Renal cortical epithelial cell (primary cell): ENCODE measurements around the gene HRCT1. TPM values are rescaled to one million over a fixed set of nuclear protein-coding genes. Genes with fewer than 3 reads are reported as not detected.
"Not testable (repeated sequence)": the region's sequence is repeated elsewhere in the genome, so short reads cannot be mapped to it uniquely, and the experiment has no call there.

Source experiments
- DNase-seq: peaks from one replicate; pipeline ENCODE4 v3.0.0-alpha.2; 2011; ENCODE audit warnings: low read depth
- total RNA-seq: library from RNA; depleted of rRNA; stranded (reverse); fragments of >200 nt; gene quantifications from 2 replicates; pipeline ENCODE4 v1.2.3, GENCODE V29; 2014

The HRCT1 gene
- total RNA-seq, 1 donor from 2014 or later = 0.45 TPM

- DNase-seq = no peak
These were observed 11.3 kb downstream of the HRCT1 start for GRCh38 chr9:35917261-35917660.

GRCh38 chr9:35918780-35919179 is 12.8 kb downstream of the HRCT1 start:
- DNase-seq = no peak

GRCh38 chr9:35919212-35920008 is 13.4 kb downstream of the HRCT1 start:
- peak; percentile 60 for DNase-seq

- no peak for DNase-seq
These were observed 14.1 kb downstream of the HRCT1 start for GRCh38 chr9:35920051-35920620.

GRCh38 chr9:35923598-35923926 is 17.6 kb downstream of the HRCT1 start:
- no peak for DNase-seq

- peak; percentile 98 for DNase-seq
These were observed 18.1 kb downstream of the HRCT1 start for GRCh38 chr9:35923927-35924763.

- no peak for DNase-seq
These were observed 22.8 kb downstream of the HRCT1 start for GRCh38 chr9:35928591-35929452.

- no peak for DNase-seq
These were observed 23.4 kb downstream of the HRCT1 start for GRCh38 chr9:35929453-35929718.

GRCh38 chr9:35930521-35930920 is 24.5 kb downstream of the HRCT1 start:
- no peak for DNase-seq

- no peak for DNase-seq
These were observed 25.0 kb downstream of the HRCT1 start for GRCh38 chr9:35930989-35931388.

- DNase-seq = no peak
These were observed 26.7 kb downstream of the HRCT1 start for GRCh38 chr9:35932735-35933134.

GRCh38 chr9:35933550-35934067 is 27.6 kb downstream of the HRCT1 start:
- DNase-seq = peak; percentile 32

- DNase-seq = not testable (repeated sequence)
These were observed 28.1 kb downstream of the HRCT1 start for GRCh38 chr9:35934069-35934468.

GRCh38 chr9:35935261-35935660 is 29.3 kb downstream of the HRCT1 start:
- DNase-seq = no peak

GRCh38 chr9:35935755-35936509 is 29.9 kb downstream of the HRCT1 start:
- peak; percentile 88 for DNase-seq

- DNase-seq = no peak
These were observed 31.2 kb downstream of the HRCT1 start for GRCh38 chr9:35937227-35937626.

- peak; percentile 56 for DNase-seq
These were observed 32.7 kb downstream of the HRCT1 start for GRCh38 chr9:35938474-35939356.

GRCh38 chr9:35939679-35940250 is 33.8 kb downstream of the HRCT1 start:
- no peak for DNase-seq
